Breast epithelium (tissue), 4 donors: ENCODE measurements around the gene ENOSF1. TPM values are rescaled to one million over a fixed set of nuclear protein-coding genes. Genes with fewer than 3 reads are reported as not detected.
"Not testable (repeated sequence)": the region's sequence is repeated elsewhere in the genome, so short reads cannot be mapped to it uniquely, and the experiment has no call there.

Source experiments
- DNase-seq, 2 donors: peaks; one replicate each; pipeline ENCODE4 v3.0.0-alpha.2; 2019; ENCODE audit warnings: low spot score in 2 of 2
- H3K27ac ChIP-seq, 2 donors: fragments of 200-600 bp; sonication (generic) in 1 of 2; one replicate each; pipeline ENCODE4 v1.5.1; 2016 to 2019; ENCODE audit warnings: mild to moderate bottlenecking in 1 of 2
- H3K27me3 ChIP-seq, 2 donors: fragments of 200-600 bp; sonication (generic) in 1 of 2; one replicate each; pipeline versions ENCODE4 v1.5.1 to v1.6.0; 2017 to 2019; ENCODE audit warnings: control low read depth in 1 of 2, mild to moderate bottlenecking in 1 of 2
- H3K36me3 ChIP-seq: fragments of 200-600 bp; one replicate; pipeline ENCODE4 v1.5.1; 2019
- H3K4me1 ChIP-seq, 2 donors: fragments of 200-600 bp; sonication (generic); one replicate each; pipeline ENCODE4 v1.5.1; 2016 to 2019; ENCODE audit warnings: control low read depth in 1 of 2
- H3K4me3 ChIP-seq, 3 donors: fragments of 200-600 bp; sonication (generic); 1 replicate in 2 of 3; 2 replicates in 1 of 3; pipeline ENCODE4 v1.5.1; 2016 to 2019; ENCODE audit warnings: mild to moderate bottlenecking in 3 of 3, moderate library complexity in 2 of 3
- H3K9me3 ChIP-seq, 2 donors: fragments of 200-600 bp; sonication (generic) in 1 of 2; one replicate each; pipeline ENCODE4 v1.5.1; 2016 to 2019; ENCODE audit warnings: control low read depth in 1 of 2
- POLR2A ChIP-seq: fragments of 450-650 bp; IDR thresholded peaks from one replicate; pipeline ENCODE4 v1.6.1; 2016; ENCODE audit warnings: antibody characterized with exemption, mild to moderate bottlenecking, moderate library complexity
- POLR2AphosphoS5 ChIP-seq, 3 donors: sonication (generic); formaldehyde crosslinking; IDR thresholded peaks; one replicate each; pipeline ENCODE4 v1.6.1; 2017; ENCODE audit warnings: antibody characterized with exemption in 3 of 3
- intact Hi-C: fragments of 100-400 bp; cut with DNase I; formaldehyde crosslinking; loops from one replicate; pipeline ENCODE4 v1.15.1; 2023; ENCODE audit warnings: low total_unique reads
- total RNA-seq, 3 donors: library from RNA; depleted of rRNA; stranded (reverse); fragments of >200 nt; gene quantifications; one replicate each; pipeline ENCODE4 v1.1.0, GENCODE V29; 2016
- TF ChIP-seq, protein P1 (sequence below), 3 donors: fragments of 450-650 bp; IDR thresholded peaks; one replicate each; pipeline ENCODE4 v1.5.1; 2016 to 2017; ENCODE audit warnings: antibody characterized with exemption in 3 of 3, mild to moderate bottlenecking in 3 of 3, moderate library complexity in 3 of 3

ENOSF1 gene
- total RNA-seq, 3 donors from 2014 or later: 49.4 to 96.0 (median 90.1) TPM

- intact Hi-C loops: no loop called here
- Histone ChIP-seq H3K9me3 (no peaks in the 10 kb centered on the region), H3K27me3 (no peaks in the 10 kb centered on the region), H3K36me3 (no peaks in the 10 kb centered on the region), H3K4me1 (no peaks in the 10 kb centered on the region), H3K4me3 (no peak overlapping the region), H3K27ac (no peak overlapping the region)
- TF ChIP-seq POLR2A (no peak), POLR2AphosphoS5 (IDR thresholded peaks at IDR 0.05) (no peak)
- TF ChIP-seq, protein P1, sequence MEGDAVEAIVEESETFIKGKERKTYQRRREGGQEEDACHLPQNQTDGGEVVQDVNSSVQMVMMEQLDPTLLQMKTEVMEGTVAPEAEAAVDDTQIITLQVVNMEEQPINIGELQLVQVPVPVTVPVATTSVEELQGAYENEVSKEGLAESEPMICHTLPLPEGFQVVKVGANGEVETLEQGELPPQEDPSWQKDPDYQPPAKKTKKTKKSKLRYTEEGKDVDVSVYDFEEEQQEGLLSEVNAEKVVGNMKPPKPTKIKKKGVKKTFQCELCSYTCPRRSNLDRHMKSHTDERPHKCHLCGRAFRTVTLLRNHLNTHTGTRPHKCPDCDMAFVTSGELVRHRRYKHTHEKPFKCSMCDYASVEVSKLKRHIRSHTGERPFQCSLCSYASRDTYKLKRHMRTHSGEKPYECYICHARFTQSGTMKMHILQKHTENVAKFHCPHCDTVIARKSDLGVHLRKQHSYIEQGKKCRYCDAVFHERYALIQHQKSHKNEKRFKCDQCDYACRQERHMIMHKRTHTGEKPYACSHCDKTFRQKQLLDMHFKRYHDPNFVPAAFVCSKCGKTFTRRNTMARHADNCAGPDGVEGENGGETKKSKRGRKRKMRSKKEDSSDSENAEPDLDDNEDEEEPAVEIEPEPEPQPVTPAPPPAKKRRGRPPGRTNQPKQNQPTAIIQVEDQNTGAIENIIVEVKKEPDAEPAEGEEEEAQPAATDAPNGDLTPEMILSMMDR (IDR thresholded peaks at IDR 0.05): no peak
- no peak for DNase-seq
These were observed 29.6 kb downstream of the ENOSF1 start for GRCh38 chr18:682833-683232.

GRCh38 chr18:682416-682815 lies 30.0 kb downstream of the ENOSF1 start:
- DNase-seq, H3K27me3 ChIP-seq, H3K4me3 ChIP-seq, H3K27ac ChIP-seq, H3K4me1 ChIP-seq, H3K36me3 ChIP-seq, H3K9me3 ChIP-seq, intact Hi-C loops: not testable (repeated sequence)

DNA sequence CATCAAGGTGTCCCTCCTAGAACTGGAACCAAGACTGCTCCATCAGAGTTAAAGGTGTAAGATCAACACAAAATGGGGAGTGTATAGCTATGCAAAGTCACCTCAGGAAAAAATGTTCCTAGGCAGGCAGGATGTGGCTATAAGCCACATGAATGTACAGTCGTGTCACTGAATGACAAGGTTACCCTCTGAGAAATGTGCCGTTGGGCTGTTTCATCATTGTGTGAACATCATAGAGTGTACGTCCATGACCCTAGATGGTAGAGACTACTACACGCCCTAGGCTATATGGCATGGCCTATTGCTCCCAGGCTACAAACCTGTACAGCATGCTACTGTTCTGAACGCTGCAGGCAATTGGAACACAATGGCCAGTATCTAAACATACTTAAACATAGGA lies 30.4 kb downstream of the ENOSF1 start:
- intact Hi-C loops: no loop called here
- Histone ChIP-seq H3K4me3 (no peak overlapping the region), H3K27ac (no peak overlapping the region), H3K9me3 (no peaks in the 10 kb centered on the region), H3K36me3 (no peaks in the 10 kb centered on the region), H3K27me3 (no peaks in the 10 kb centered on the region), H3K4me1 (no peaks in the 10 kb centered on the region)
- no peak for DNase-seq
- TF ChIP-seq POLR2AphosphoS5 (IDR thresholded peaks at IDR 0.05) (no peak), POLR2A (no peak)
- TF ChIP-seq, protein P1 (IDR thresholded peaks at IDR 0.05): no peak

DNA sequence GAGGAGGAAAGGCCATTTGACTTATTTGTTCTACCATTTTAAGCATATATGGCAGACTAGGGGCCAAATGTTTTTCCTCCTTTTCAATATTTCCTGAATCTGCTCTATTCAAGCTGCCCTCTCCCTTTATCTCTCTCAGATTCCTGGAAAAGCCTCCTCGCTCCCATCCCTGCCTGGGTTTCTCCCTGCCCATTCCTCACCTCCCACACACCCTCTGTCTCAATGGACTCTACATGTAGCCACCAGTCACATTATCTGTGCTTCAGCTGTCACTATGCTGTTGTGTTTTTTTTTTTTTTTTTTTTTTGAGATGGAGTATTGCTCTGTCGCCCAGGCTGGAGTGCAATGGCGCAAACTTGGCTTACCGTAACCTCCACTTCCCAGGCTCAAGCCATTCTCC lies 32.0 kb downstream of the ENOSF1 start:
- intact Hi-C loops: no loop called here
- TF ChIP-seq POLR2AphosphoS5 (IDR thresholded peaks at IDR 0.05) (no peak), POLR2A (no peak)
- TF ChIP-seq, protein P1 (IDR thresholded peaks at IDR 0.05): no peak
- H3K4me1 ChIP-seq: no peaks in the 10 kb centered on the region
- no peak overlapping the region for H3K4me3 ChIP-seq
- no peaks in the 10 kb centered on the region for H3K9me3 ChIP-seq
- no peak for DNase-seq
- H3K27me3 ChIP-seq: no peaks in the 10 kb centered on the region
- H3K27ac ChIP-seq: no peak overlapping the region
- H3K36me3 ChIP-seq: no peaks in the 10 kb centered on the region

GRCh38 chr18:679516-679915 lies 32.9 kb downstream of the ENOSF1 start:
- TF ChIP-seq POLR2A (no peak), POLR2AphosphoS5 (IDR thresholded peaks at IDR 0.05) (no peak)
- TF ChIP-seq, protein P1 (IDR thresholded peaks at IDR 0.05): no peak
- no peak overlapping the region for H3K27ac ChIP-seq
- no peak for DNase-seq
- H3K36me3 ChIP-seq: no peaks in the 10 kb centered on the region
- no peaks in the 10 kb centered on the region for H3K4me1 ChIP-seq
- H3K9me3 ChIP-seq: no peaks in the 10 kb centered on the region
- H3K27me3 ChIP-seq: no peaks in the 10 kb centered on the region
- intact Hi-C loops: no loop called here
- no peak overlapping the region for H3K4me3 ChIP-seq
